Thymus (tissue), 11 donors: Measurements from ENCODE around the gene UPK3A. TPM values are rescaled to one million over a fixed set of nuclear protein-coding genes. Genes with fewer than 3 reads are reported as not detected.
A peak's percentile ranks its signal among the peaks of the same experiment; 100 is the strongest.
"Not testable (repeated sequence)": the region's sequence is repeated elsewhere in the genome, so short reads cannot be mapped to it uniquely, and the experiment has no call there.

ENCODE experiments used
- DNase-seq, 9 donors: peaks; one replicate each; pipeline ENCODE4 v3.0.0-alpha.2; 2013; ENCODE audit warnings: low spot score in 9 of 9, low read depth in 6 of 9, missing footprints in 1 of 9
- H3K27ac ChIP-seq, 2 donors: one replicate each; pipeline ENCODE4 v1.5.1; 2013; ENCODE audit warnings: control low read depth in 1 of 2, low read depth in 1 of 2, low read length in 1 of 2, mild to moderate bottlenecking in 1 of 2, moderate library complexity in 1 of 2
- H3K27me3 ChIP-seq, 2 donors: one replicate each; pipeline ENCODE4 v1.5.1; 2013; ENCODE audit warnings: low read length in 1 of 2; ENCODE audit not compliant: control insufficient read depth in 2 of 2, insufficient read depth in 1 of 2
- H3K36me3 ChIP-seq, 2 donors: one replicate each; pipeline ENCODE4 v1.5.1; 2013; ENCODE audit warnings: low read length in 1 of 2, mild to moderate bottlenecking in 1 of 2, moderate library complexity in 1 of 2; ENCODE audit not compliant: control insufficient read depth in 2 of 2, insufficient read depth in 2 of 2
- H3K4me1 ChIP-seq, 2 donors: one replicate each; pipeline ENCODE4 v1.5.1; 2013; ENCODE audit warnings: low read length in 2 of 2; ENCODE audit not compliant: control insufficient read depth in 2 of 2, insufficient read depth in 2 of 2
- H3K4me3 ChIP-seq, 2 donors: one replicate each; pipeline ENCODE4 v1.5.1; 2013; ENCODE audit warnings: low read length in 2 of 2, control low read depth in 1 of 2, mild to moderate bottlenecking in 1 of 2
- H3K9me3 ChIP-seq, 2 donors: one replicate each; pipeline ENCODE4 v1.5.1; 2013; ENCODE audit warnings: low read length in 1 of 2, mild to moderate bottlenecking in 1 of 2; ENCODE audit not compliant: control insufficient read depth in 2 of 2, insufficient read depth in 1 of 2
- WGBS: extraction: QIAGEN DNeasy Blood & Tissue Kit; methylation state at CpG from one replicate; pipeline ENCODE4 v1.1.7; 2013; 5-methylcytosine and 5-hydroxymethylcytosine counted together
- polyA plus RNA-seq: library from polyadenylated mRNA; stranded (reverse); fragments of 200-250 nt; gene quantifications from one replicate; pipeline ENCODE4 v1.2.3, GENCODE V29; 2013
- total RNA-seq: library from RNA; stranded (reverse); fragments of 120-200 nt; gene quantifications from one replicate; pipeline ENCODE4 v1.2.4, GENCODE V29; 2013
- donor health status: healthy.

The UPK3A gene
- total and polyA plus RNA-seq, 2 donors = 0.47 to 1.0 TPM

DNA sequence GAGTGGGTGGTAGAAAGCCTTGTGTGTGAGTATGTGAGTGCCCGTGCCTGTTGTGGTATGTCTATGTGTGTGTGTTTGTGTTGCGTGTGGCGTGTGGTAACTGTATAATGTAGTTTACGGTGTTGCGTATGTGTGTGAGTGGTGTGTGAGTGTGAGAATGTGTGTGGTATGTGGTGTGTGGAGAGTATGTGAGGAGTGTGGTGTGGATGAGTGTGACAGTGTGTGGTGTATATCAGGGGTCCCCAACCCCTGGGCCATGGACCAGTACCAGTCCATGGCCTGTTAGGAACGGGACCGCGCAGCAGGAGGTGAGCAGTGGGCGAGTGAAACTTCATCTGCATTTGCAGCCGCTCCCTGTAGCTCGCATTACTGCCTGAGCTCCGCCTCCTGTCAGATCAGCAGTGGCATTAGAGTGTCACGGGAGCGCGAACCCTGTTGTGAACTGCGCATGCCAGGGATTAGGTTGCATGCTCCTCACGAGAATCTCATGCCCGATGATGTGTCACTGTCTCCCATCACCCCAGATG lies 5.7 kb downstream of the UPK3A start:
- Histone ChIP-seq H3K4me3 (no peak overlapping the region), H3K4me1 (no peaks in the 10 kb centered on the region), H3K36me3 (no peaks in the 10 kb centered on the region), H3K27me3 (peaks cover 0 to 29% of the 10 kb centered on the region in 2 donors), H3K9me3 (no peaks in the 10 kb centered on the region), H3K27ac (no peak overlapping the region)
- DNase-seq = no peak
- 94% methylated on average over 18 of the region's 18 CpGs for WGBS

DNA sequence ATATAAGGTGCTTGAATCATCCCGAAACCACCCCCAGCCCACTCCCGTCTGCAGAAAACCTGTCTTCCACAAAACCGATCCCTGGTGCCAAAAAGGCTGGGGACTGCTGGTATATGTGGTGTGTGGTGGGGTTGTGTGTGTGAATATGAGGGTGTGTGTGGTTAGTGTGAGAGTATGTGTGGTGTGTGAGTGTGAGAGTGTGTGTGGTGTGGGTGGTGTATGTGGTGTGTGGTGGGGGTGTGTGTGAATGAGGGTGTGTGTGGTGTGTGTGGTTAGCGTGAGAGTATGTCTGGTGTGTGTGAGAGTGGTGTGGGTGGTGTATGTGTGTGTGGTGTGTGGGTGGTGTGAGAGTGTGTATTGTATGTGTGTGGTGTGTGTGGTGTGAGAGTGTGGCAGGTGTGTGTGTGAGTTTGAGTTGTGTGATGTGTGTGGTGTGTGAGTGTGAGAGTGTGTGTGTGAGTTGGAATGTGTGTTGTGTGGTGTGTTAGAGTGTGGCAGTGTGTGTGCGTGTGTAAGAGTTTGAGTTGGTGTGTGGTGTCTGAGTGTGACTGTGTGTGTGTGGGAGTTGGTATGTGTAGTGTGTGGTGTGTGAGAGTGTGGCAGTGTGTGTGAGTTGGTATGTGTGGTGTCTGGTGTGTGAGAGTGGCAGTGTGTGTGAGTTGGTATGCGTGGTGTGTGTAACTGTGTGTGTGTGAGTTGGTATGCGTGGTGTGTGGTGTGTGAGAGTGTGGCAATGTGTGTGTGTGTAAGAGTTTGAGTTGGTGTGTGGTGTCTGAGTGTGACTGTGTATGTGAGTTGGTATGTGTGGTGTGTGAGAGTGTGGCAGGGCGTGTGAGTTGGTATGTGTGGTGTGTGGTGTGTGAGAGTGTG lies 6.5 kb downstream of the UPK3A start:
- no peak overlapping the region for H3K27ac ChIP-seq
- peaks cover 0 to 21% of the 10 kb centered on the region in 2 donors for H3K27me3 ChIP-seq
- H3K4me1 ChIP-seq = no peaks in the 10 kb centered on the region
- 95% methylated on average over 8 of the region's 8 CpGs for WGBS
- DNase-seq = no peak
- H3K9me3 ChIP-seq = no peaks in the 10 kb centered on the region
- H3K36me3 ChIP-seq = no peaks in the 10 kb centered on the region
- no peak overlapping the region for H3K4me3 ChIP-seq

DNA sequence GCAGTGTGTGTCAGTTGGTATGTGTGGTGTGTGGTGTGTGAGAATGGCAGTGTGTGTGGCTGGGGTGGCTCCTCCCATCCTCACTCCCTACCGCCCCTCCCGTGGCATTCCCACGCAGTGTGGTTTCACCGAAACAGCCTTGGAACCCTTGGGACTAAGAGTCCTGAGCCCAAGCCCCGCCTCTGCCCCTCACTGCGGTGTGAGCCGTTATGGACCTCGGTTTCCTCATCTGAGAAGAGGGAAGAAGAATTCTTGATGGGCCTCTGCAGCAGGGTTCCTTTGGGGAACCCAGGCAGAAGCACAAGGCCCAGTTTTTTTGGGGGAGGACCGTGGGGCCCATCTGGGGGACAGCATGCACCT lies 7.2 kb downstream of the UPK3A start:
- peaks cover 0 to 6% of the 10 kb centered on the region in 2 donors for H3K4me1 ChIP-seq
- peaks cover 0 to 16% of the 10 kb centered on the region in 2 donors for H3K27me3 ChIP-seq
- H3K27ac ChIP-seq = no peak overlapping the region
- H3K4me3 ChIP-seq = no peak overlapping the region
- WGBS = 93% methylated on average over 9 of the region's 9 CpGs
- H3K36me3 ChIP-seq = no peaks in the 10 kb centered on the region
- DNase-seq = no peak
- H3K9me3 ChIP-seq = peaks cover 0 to 4% of the 10 kb centered on the region in 2 donors

DNA sequence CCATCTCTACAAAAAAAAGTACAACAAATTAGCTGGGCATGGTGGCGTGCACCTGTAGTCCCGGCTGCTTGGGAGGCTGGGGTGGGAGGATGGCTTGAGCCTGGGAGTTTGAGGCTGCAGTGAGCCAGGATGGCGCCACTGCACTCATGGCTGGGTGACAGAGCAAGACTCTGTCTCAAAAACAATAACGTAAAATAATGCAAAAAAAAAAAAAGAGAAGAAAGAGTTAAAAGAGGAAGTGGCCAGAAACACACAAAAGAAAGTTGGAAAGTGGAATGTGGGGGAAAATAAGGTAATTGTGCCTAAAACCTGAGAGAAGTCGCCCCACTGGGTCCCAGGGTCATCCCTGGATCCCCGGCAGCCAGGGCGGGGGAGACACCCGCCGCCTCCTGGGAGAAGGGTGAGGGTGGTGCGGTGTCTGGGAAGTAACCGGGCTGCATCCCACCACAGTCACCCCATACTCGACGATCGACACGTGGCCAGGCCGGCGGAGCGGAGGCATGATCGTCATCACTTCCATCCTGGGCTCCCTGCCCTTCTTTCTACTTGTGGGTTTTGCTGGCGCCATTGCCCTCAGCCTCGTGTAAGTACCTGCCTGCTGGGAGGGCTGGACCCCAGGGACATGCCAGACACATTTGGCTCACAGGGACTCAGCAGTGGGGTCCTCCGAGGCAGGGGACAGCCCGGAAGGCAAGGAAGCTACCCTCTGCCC lies 8.1 kb downstream of the UPK3A start:
- Histone ChIP-seq H3K4me3 (no peak overlapping the region), H3K27ac (no peak overlapping the region), H3K4me1 (peaks cover 0 to 7% of the 10 kb centered on the region in 2 donors), H3K27me3 (peaks cover 0 to 12% of the 10 kb centered on the region in 2 donors), H3K36me3 (no peaks in the 10 kb centered on the region), H3K9me3 (peaks cover 0 to 4% of the 10 kb centered on the region in 2 donors)
- no peak for DNase-seq
- WGBS = 77% methylated on average over 23 of the region's 23 CpGs

DNA sequence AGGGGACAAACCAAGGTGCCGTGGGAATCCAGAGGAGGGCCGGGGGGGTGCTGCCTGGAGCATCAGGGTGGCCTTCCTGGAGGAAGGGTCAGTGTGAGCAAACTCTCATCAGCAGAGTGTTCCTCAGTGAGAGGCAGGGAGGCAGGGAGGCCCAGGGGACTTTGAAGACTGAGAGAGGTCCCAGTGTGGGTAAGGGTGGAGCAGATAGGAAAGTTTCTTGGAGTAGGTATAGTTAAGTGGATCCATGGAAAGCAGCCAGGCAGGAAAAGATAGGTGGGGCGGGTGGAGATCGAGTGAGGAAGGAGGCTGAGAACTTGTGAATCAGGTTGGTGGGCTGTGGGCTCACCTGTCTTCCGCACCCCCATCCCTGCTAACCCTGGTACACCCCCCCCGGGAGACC lies 9.3 kb downstream of the UPK3A start:
- 93% methylated on average over 6 of the region's 6 CpGs for WGBS
- Histone ChIP-seq H3K27ac (no peak overlapping the region), H3K27me3 (peaks cover 0 to 12% of the 10 kb centered on the region in 2 donors), H3K4me3 (no peak overlapping the region), H3K9me3 (peaks cover 0 to 4% of the 10 kb centered on the region in 2 donors), H3K36me3 (no peaks in the 10 kb centered on the region), H3K4me1 (peaks cover 0 to 7% of the 10 kb centered on the region in 2 donors)
- no peak for DNase-seq

DNA sequence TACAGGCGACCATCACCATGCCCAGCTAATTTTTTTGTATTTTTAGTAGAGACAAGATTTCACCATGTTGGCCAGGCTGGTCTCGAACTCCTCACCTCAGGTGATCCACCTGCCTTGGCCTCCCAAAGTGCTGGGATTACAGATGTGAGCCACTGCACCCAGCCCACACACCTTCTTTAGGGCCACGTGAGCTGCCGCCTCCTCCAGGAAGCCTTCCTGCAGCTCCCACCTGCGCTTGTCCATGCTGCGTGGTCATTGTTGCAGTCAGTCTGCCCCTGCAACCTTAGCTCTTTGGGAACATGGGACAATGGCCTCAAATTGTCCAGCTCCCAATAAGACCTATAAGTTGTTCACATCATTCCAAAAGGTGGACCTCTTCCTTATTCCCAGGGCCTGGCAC lies 10.3 kb downstream of the UPK3A start:
- 97% methylated on average over 6 of the region's 6 CpGs for WGBS
- not testable (repeated sequence) for H3K27me3 ChIP-seq, H3K9me3 ChIP-seq, H3K4me1 ChIP-seq, DNase-seq, H3K4me3 ChIP-seq, H3K36me3 ChIP-seq, H3K27ac ChIP-seq

DNA sequence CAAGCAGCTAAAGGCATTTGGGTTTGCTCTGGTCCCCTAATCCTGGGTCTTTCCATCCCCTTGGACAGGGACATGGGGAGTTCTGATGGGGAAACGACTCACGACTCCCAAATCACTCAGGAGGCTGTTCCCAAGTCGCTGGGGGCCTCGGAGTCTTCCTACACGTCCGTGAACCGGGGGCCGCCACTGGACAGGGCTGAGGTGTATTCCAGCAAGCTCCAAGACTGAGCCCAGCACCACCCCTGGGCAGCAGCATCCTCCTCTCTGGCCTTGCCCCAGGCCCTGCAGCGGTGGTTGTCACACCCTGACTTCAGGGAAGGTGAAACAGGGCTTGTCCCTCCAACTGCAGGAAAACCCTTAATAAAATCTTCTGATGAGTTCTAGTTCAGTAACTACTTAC lies 10.7 kb downstream of the UPK3A start:
- no peak overlapping the region for H3K4me3 ChIP-seq
- H3K27me3 ChIP-seq = peaks cover 0 to 9% of the 10 kb centered on the region in 2 donors
- peaks cover 0 to 7% of the 10 kb centered on the region in 2 donors for H3K4me1 ChIP-seq
- no peaks in the 10 kb centered on the region for H3K36me3 ChIP-seq
- peaks cover 0 to 4% of the 10 kb centered on the region in 2 donors for H3K9me3 ChIP-seq
- 95% methylated on average over 9 of the region's 9 CpGs for WGBS
- DNase-seq = no peak
- H3K27ac ChIP-seq = no peak overlapping the region

DNA sequence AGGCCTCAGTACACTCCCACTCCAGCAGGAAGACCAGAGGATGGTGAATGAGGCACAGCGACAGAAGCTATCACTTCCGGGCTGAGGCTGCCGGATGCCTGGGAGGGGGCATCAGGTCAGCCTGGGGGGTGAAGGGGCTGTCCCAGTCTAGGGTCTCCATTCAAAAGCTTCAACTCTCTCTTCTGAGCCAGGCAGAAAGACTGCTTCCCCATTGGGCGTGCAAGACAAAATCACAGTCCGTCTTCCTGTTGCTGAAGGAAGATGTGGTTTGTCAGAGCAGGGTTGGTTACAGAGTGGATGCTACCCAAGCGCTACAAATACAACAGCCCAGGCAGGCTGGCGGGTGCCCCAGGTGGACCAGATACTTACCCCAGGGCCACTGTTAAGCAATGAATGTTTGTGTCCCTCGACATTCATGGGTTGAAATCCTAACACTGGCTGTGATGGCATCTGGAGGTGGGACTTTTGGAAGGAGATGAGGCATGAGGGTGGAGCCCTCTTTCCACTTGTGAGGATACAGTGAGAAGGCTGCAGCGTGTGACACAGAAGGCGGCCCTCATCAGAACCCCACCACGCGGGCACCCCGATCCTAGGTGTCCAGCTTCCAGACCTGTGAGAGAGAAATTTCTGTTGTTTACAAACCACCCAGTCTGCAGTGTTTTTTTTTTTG lies 12.0 kb downstream of the UPK3A start:
- Histone ChIP-seq H3K4me1 (peaks cover 0 to 7% of the 10 kb centered on the region in 2 donors), H3K9me3 (peaks cover 0 to 4% of the 10 kb centered on the region in 2 donors), H3K27me3 (peaks cover 0 to 9% of the 10 kb centered on the region in 2 donors), H3K4me3 (no peak overlapping the region), H3K36me3 (no peaks in the 10 kb centered on the region), H3K27ac (peak overlapping the region; percentile 68 to 81)
- 47% methylated on average over 13 of the region's 13 CpGs for WGBS
- peak in 4 of 9 donors; percentile 19 to 69 (median 28) for DNase-seq
